Stimulated activated CD4-positive, alpha-beta T cell treated with anti-CD3 and anti-CD28 coated beads, Interleukin-15, amount 100 ng/mL, for 1 hour (primary cell): ENCODE results near the gene CHI3L2.

Experiments used
- DNase-seq, 2 donors: peaks; one replicate each; pipeline ENCODE4 v3.0.0-alpha.2; 2020; ENCODE audit warnings: low read depth in 1 of 2, low spot score in 1 of 2

Gene CHI3L2, protein sequence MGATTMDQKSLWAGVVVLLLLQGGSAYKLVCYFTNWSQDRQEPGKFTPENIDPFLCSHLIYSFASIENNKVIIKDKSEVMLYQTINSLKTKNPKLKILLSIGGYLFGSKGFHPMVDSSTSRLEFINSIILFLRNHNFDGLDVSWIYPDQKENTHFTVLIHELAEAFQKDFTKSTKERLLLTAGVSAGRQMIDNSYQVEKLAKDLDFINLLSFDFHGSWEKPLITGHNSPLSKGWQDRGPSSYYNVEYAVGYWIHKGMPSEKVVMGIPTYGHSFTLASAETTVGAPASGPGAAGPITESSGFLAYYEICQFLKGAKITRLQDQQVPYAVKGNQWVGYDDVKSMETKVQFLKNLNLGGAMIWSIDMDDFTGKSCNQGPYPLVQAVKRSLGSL

GRCh38 chr1:111227434-111227833 is at the start of gene CHI3L2:
TSS of gene CHI3L2 (plus strand) at chr1:111227713. CDS start at chr1:111227730, 17 bp downstream.
- no peak for DNase-seq

- no peak for DNase-seq
Observed at GRCh38 chr1:111179968-111180533, 47.5 kb upstream of the CHI3L2 start.

- no peak for DNase-seq
Observed at GRCh38 chr1:111182052-111182451, 45.5 kb upstream of the CHI3L2 start.

DNA sequence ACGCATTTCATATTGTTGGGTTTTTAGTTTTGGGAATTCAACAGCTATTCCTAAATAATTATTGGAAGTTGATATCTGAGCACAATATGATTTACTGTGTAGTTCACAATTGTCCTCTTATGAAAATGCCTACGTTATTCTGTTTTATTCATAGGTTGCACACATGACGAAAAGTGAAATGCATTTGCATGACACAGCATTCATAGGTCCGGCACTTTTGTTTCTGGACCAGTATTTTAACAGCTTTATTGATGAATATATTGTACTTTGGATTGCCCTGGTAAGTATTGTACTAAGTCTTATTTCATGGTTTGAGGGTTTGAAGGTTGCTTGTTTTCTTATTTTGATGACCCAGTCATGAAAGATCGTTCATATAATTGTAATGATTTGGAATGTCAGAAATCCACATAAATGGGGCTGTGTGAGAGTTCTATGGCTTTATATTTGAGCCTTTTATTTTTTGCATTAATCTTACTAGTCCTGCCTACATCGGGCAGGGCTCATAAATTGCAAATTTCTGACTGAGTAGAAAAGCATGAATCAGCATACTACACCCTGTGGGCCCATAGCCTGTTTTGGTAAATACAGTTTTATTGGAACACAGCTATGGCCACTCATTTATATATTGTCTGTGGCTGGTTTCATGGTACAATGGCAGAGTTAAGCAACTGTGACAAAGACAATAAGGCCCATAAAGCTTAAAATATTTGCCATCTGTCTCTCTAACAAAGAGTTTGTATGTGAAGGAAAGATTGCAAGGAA is 44.0 kb upstream of the CHI3L2 start:
- no peak for DNase-seq

GRCh38 chr1:111184663-111185062 is 42.9 kb upstream of the CHI3L2 start:
- no peak for DNase-seq

DNA sequence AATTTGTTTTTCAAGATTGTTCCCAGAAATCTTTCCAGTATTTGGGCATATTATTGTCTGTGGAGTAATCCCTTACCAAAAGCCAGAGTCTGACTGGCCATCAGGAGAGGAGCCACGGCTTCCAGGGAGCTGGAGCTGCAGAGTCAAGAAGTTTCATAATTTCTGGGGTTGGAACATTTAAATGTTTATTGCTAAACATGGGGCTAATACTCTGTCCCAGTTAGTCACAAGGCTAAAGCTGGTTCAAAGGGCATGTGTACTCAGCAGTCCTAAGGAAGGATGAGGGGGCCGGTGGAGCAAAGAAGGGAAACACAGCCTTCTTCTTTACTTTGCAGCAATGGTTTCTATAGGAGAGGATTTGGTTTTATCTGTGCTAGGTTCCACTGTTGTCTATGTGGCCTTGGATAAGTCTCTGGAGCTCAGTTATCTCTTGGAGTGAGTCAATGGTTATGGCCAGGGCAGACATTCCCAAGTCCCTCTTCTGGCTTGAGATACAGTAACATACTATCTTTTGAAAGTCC is 36.5 kb upstream of the CHI3L2 start:
- DNase-seq: no peak

DNA sequence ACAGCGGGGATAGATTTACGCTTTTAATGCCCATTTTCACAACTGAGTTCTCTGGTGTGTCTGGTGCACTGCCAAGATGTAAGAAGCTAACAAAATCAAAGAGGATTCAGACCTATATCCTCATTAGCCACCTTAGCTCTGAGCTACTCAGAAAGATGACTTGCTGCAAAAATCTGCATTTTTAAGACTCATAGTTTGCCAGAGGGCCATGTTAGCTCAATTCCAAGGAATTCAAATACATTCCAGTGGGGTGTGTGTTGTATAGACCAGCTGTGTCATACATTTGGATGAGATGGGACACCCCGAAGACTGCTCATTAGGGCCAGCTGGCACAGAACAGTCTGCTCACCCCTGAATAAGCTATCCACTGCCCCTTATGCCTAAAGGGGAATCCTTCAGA is 36.0 kb upstream of the CHI3L2 start:
- no peak for DNase-seq

DNA sequence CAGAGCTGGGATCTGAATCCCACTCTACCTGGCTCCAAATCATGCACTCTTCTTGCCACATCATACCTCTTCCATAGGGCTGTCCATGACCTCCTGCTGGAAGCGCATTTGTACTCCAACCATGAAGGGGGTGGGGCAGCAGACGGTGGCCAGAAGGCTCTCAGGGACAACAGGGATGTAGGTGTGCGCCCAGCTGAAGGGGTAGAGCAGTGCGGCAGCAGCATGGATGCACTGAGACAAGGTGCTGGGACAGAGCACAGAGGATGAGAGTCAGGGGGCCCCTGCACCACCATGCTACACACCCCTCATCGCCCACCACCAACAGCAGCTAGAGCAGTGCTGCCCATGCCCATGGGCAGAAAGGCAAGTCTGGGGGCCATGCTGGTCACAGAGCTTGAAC is 35.4 kb upstream of the CHI3L2 start:
- DNase-seq: no peak

GRCh38 chr1:111192658-111193519 is 34.6 kb upstream of the CHI3L2 start:
- DNase-seq: no peak

GRCh38 chr1:111193712-111194480 is 33.6 kb upstream of the CHI3L2 start:
- no peak for DNase-seq

GRCh38 chr1:111195002-111195684 is 32.4 kb upstream of the CHI3L2 start:
- DNase-seq: no peak

DNA sequence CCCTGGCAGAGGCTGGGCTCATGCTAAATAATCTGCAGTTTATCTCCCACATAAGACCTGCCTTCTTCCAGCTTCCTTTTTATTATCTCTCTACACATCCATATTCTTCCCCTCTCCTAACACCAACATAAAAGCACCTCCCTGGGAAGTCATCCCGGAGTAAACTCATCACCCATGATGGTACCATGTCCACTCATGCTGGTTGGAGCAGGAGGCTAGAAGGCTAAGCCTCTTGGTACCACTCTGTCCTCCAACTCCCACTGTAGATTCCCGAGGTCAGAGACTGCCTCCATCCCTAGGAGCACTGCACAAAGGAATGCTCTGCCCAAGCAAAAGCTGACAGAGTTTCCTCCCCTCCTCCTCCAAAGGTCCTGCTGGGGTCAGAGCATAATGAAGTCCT is 31.3 kb upstream of the CHI3L2 start:
- DNase-seq: no peak

DNA sequence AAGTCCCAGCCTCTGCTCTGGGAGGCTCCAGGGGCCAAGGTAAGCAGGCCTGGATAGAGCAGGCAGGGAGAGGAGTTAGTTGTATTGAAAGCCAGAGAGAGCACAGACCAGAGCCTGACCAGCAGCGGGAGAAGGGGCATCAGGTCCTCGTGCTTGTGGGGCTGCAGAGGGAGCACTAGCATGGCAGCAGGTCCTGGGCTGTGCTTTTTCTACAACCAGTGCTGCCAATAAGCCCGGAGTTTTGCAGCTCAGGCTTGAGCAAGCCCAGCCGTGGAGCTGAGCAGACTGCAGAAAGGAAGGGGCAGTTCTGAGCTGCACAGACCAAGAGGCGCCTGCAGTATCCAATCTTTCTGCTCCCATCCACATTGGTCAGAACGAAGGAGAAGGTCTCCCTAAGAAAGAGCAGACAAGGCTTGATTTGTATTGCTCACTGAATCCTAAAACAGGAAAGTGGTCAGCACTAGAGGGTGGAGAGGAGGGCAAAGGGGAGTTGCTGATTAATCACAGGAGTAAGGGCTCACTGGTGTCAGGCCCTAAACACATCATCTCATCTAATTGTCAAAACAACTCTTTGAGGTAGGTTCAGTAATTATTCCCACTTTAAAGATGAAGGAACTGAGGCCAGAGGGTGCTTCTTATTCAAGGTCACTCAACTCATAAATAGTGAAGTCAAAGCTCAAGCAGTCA is 29.8 kb upstream of the CHI3L2 start:
- DNase-seq: no peak

DNA sequence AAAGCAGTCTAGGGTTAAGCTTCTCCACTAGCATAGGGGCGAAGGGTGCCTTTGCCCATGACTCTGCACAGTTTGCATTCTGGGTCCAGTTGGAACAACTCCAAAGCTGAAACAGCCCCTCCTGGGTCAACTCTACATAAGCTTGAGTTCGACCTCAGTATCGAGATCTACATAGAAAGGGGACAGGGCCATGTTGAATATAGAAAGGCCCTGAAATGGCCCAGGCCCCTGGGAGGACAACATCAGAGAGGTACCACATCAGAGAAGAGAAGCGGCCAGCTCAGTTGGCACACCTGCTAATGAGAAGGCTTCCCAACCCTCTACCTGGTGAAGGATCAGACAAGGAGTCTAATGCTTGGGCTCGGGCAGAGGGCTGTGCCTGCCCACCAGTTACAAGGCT is 28.7 kb upstream of the CHI3L2 start:
- no peak for DNase-seq

GRCh38 chr1:111199329-111199728 is 28.2 kb upstream of the CHI3L2 start:
- DNase-seq: no peak

DNA sequence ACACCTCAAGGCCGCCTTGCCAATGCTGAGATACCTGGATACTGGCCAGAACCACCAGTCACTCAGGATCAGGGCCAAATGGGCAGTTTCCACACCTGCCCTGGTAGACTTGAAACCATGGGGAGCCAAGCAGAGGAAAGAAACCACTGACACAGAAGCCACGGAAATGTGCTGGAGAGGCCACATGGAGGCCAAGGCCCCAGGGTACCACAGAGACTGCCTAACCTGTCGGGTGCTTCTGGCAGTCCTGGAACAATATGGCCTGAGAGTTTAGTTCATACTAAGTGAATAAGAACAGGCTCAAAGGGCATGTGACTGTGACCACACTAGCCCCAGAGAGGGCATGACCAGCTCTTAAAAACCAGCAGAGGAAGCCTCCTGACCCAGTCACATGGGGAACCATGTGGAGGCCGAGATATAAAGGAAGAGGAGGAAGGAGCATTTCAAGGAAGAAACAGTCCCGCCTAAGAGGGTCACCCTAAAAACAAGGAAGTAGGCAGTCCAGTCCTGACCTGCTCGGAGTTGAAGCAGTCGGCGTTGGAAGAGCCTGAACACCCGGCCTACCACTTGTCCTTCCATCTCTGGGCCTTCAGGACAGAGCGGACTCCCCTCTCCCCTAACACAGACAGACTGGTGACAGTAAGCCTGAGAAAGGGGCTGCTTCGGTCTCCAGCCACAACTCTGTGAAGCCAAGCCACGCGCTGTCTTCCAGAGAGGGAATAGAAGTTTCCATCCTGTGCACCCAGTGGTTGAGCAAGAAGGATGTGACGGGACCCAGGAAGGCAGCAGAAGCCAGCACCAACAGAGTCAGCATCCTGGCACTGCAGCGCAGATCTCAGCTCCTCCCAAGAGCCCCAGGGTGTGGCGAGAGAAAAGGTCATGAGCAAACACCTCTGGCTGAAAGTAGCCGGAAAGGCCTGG is 27.4 kb upstream of the CHI3L2 start, which contains the start of gene DENND2D:
DENND2D (minus strand) TSS at position 766 of the 921 bp plus-strand sequence; CDS start at position 579, 187 bp downstream.
- no peak for DNase-seq

- no peak for DNase-seq
Observed at GRCh38 chr1:111200802-111201161, 26.7 kb upstream of the CHI3L2 start.
